T-helper 2 cell treated with Interferon-gamma antibody and Interleukin-4, amounts not matched to agents 5 μg/mL and 100 μg/mL, for 36 hours (primary cell): ENCODE results near the gene CDK4.
"Not testable (repeated sequence)": the region's sequence is repeated elsewhere in the genome, so short reads cannot be mapped to it uniquely, and the experiment has no call there.

ENCODE experiments used
- DNase-seq: peaks from one replicate; pipeline ENCODE4 v3.0.0; 2021; ENCODE audit warnings: low spot score
- H3K27ac Mint-ChIP-seq: one replicate; pipeline ENCODE4 v1.8.0; 2021; ENCODE audit warnings: mild to moderate bottlenecking, mixed read lengths
- H3K27me3 Mint-ChIP-seq: one replicate; pipeline ENCODE4 v1.8.0; 2021; ENCODE audit warnings: low read depth, mixed read lengths
- H3K36me3 Mint-ChIP-seq: one replicate; pipeline ENCODE4 v1.8.0; 2021; ENCODE audit warnings: low read depth, mixed read lengths
- H3K4me1 Mint-ChIP-seq: one replicate; pipeline ENCODE4 v1.8.0; 2021; ENCODE audit warnings: low read depth, mixed read lengths
- H3K4me3 Mint-ChIP-seq: one replicate; pipeline ENCODE4 v1.8.0; 2022; ENCODE audit warnings: mild to moderate bottlenecking, moderate library complexity, mixed read lengths
- H3K9me3 Mint-ChIP-seq: one replicate; pipeline ENCODE4 v1.8.0; 2021; ENCODE audit warnings: mixed read lengths

CDK4 gene

DNA sequence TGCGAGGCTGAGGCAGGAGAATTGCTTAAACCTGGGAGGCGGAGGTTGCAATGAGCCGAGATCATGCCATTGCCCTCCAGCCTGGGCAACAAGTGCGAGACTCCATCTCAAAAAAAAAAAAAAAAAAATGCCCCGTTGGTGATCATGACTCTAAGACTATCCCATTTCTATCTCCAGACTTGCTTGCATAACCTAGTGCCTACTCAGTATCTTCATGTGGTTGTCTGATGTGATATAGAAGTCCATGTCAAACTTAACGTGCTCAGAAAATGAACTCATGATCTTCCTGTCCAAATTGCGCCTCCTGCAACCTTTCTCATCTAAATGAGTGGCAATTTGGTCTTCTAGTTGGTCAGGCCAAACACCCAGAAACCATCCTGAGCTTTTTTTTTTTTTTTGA, 25.8 kb upstream of the CDK4 start:
- H3K4me3 Mint-ChIP-seq = no peak overlapping the region
- DNase-seq = no peak
- H3K27me3 Mint-ChIP-seq = no peaks in the 10 kb centered on the region
- H3K9me3 Mint-ChIP-seq = no peaks in the 10 kb centered on the region
- peaks cover 10% of the 10 kb centered on the region for H3K36me3 Mint-ChIP-seq
- no peak overlapping the region for H3K27ac Mint-ChIP-seq
- peaks cover 18% of the 10 kb centered on the region for H3K4me1 Mint-ChIP-seq

DNA sequence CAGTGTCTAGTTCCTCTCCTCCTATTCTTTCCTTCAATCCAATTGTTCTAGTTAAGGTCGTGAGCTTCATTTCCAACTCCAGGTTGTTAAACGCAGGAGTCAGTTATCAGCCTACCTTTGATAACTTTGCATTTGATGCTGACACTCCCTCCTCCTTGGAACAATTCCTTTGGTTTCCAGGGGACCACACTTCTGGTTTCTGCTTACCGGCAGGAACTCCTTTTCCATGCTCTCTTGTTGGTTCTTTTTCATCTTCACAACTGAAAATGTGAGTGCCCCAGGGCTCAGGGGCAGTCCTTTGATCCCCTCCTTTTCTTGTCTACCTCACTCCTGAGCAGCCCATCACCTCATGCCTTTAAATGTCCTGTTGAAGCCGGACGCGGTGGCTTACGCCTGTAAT, 25.3 kb upstream of the CDK4 start:
- H3K27me3 Mint-ChIP-seq = no peaks in the 10 kb centered on the region
- H3K27ac Mint-ChIP-seq = no peak overlapping the region
- peaks cover 18% of the 10 kb centered on the region for H3K4me1 Mint-ChIP-seq
- H3K4me3 Mint-ChIP-seq = no peak overlapping the region
- H3K36me3 Mint-ChIP-seq = peaks cover 5% of the 10 kb centered on the region
- no peak for DNase-seq
- H3K9me3 Mint-ChIP-seq = no peaks in the 10 kb centered on the region

DNA sequence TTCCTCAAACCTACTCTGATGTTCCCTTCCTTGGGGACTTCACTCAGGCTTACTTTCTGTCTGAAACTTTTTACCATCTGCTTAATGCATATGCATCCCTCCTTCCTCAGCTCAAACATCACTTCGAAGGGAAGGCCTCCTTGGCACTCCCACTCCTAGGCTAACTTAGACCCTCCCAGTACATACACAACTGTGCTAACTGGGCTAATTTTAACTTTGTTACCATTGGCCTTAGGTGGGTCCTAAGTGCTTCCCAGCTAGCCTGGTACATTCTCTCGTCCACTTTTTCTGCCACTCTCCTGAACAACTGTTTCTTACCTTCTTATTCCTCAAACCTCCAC, 24.1 kb upstream of the CDK4 start:
- Mint-ChIP-seq H3K4me3 (no peak overlapping the region), H3K27me3 (no peaks in the 10 kb centered on the region), H3K27ac (no peak overlapping the region), H3K36me3 (peaks cover 5% of the 10 kb centered on the region), H3K9me3 (no peaks in the 10 kb centered on the region), H3K4me1 (peaks cover 15% of the 10 kb centered on the region)
- no peak for DNase-seq

DNA sequence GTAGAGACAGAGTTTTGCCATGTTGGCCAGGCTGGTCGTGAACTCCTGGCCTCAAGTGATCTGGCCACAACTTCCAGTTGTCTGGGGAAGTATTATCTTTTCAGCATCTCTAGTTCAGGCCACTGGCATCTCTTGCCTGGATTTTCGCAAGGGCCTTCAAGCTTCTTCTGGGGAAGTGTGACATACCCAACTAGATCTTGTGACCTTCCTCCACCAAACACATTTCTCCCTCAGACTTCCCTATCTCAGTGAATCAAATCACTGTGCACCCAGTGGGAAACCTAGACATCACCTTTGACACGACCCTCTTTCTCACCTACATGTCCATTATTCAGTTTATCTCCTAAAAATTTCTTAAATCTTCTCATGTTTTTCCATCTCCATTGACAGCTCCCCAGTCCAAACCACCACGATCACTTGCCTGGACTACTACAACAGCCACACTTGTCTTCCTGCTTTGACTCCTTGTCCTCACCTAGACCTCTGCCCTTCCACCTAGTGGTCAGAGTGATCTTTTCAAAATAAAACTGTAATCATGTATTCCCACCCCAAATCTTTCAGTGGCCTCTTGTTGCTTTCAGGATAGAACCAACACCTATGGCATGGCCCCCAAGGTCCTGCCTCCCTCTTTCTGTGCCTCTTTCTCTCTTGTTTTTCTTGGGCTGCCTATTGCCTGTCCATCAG, 23.6 kb upstream of the CDK4 start:
- DNase-seq = no peak
- no peaks in the 10 kb centered on the region for H3K27me3 Mint-ChIP-seq
- peaks cover 5% of the 10 kb centered on the region for H3K36me3 Mint-ChIP-seq
- no peaks in the 10 kb centered on the region for H3K9me3 Mint-ChIP-seq
- H3K27ac Mint-ChIP-seq = no peak overlapping the region
- H3K4me1 Mint-ChIP-seq = peaks cover 15% of the 10 kb centered on the region
- no peak overlapping the region for H3K4me3 Mint-ChIP-seq

DNA sequence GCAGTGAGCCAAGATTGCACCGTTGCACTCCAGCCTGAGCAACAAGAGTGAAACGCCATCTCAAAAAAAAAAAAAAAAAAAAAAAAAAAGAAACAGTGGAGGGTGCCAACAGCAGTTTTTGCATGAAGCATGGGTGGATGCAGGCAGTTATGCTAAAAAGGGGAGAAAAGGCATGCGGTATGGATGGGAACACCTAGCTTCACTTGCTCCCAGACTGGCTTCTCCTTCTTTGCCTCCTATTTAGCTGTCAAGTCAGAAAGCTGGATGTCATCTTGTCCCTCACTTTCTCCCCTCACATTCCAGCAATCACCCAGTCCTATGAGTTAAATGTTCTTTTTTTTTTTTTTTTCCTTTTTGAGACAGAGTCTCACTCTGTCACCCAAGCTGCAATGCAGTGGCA, 22.9 kb upstream of the CDK4 start:
- H3K4me1 Mint-ChIP-seq = peaks cover 19% of the 10 kb centered on the region
- H3K9me3 Mint-ChIP-seq = no peaks in the 10 kb centered on the region
- H3K36me3 Mint-ChIP-seq = peaks cover 9% of the 10 kb centered on the region
- H3K27me3 Mint-ChIP-seq = no peaks in the 10 kb centered on the region
- H3K4me3 Mint-ChIP-seq = no peak overlapping the region
- H3K27ac Mint-ChIP-seq = no peak overlapping the region
- DNase-seq = no peak

DNA sequence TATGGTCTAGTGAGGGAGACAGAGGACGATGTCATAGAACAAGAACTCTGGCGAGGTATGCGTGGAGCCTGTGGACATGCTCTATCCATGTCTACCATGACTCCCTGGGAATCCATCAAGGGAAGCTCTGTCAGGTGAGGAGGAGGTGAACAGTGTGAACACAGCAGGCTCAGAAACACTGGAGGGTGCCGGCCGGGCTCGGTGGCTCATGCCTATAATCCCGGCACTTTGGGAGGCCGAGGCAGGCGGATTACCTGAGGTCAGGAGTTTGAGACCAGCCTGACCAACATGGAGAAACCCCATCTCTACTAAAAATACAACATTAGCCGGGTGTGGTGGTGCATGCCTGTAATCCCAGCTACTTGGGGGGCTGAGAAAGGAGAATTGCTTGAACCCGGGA, 22.5 kb upstream of the CDK4 start:
- not testable (repeated sequence) for H3K4me3 Mint-ChIP-seq, H3K9me3 Mint-ChIP-seq

DNA sequence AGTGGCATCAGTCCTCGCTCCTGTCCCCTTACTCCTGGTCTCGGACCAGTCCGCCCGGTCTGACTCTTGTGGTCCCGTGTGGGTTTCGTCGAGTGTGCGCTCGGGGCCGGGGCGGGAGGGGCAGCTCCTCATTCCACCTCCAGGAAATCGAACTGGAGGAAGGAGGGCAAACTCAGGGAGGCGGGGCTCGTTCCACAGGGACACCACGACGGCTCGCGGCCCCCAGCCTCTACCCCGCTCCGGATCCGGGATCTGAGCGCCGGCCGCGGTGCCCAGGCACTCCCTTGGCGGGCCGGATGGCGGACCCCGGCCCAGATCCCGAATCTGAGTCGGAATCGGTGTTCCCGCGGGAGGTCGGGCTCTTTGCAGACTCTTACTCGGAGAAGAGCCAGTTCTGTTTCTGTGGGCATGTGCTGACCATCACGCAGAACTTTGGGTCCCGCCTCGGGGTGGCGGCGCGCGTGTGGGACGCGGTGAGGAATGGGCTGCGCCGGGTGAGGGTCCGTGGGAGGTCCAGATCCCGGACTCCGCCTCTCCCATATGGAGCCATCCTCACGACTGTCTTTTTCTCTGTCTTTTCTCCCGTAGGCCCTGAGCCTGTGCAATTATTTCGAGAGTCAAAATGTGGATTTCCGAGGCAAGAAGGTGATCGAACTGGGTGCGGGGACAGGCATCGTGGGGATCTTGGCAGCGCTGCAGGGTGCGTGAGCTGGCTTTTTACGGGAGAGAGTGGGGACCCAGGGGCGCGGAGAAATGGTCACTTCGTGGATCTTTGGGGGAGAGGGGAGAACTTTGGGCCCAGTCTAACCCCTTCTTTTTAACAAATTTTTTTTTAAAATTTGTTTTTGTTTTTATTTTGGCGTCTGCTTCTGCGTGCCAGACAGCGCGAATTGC, 20.6 kb upstream of the CDK4 start, which contains the start of gene EEF1AKMT3:
TSS of gene EEF1AKMT3 (plus strand) at position 186 of the 894 bp plus-strand sequence. CDS start at position 297, 111 bp downstream.
- H3K27ac Mint-ChIP-seq = peak within 1 kb of the TSS; percentile 99
- peaks cover 20% of the 10 kb centered on the region for H3K4me1 Mint-ChIP-seq
- H3K9me3 Mint-ChIP-seq = no peaks in the 10 kb centered on the region
- peak within 1 kb of the TSS; percentile 99 for H3K4me3 Mint-ChIP-seq
- peaks cover 17% of the 10 kb centered on the region for H3K36me3 Mint-ChIP-seq
- DNase-seq = no peak
- no peaks in the 10 kb centered on the region for H3K27me3 Mint-ChIP-seq

More for the DNA sequence above, 22.5 kb upstream of the CDK4 start:
- not testable (repeated sequence) for H3K27ac Mint-ChIP-seq, DNase-seq, H3K27me3 Mint-ChIP-seq
- Mint-ChIP-seq H3K36me3 (peaks cover 13% of the 10 kb centered on the region), H3K4me1 (peaks cover 20% of the 10 kb centered on the region)

DNA sequence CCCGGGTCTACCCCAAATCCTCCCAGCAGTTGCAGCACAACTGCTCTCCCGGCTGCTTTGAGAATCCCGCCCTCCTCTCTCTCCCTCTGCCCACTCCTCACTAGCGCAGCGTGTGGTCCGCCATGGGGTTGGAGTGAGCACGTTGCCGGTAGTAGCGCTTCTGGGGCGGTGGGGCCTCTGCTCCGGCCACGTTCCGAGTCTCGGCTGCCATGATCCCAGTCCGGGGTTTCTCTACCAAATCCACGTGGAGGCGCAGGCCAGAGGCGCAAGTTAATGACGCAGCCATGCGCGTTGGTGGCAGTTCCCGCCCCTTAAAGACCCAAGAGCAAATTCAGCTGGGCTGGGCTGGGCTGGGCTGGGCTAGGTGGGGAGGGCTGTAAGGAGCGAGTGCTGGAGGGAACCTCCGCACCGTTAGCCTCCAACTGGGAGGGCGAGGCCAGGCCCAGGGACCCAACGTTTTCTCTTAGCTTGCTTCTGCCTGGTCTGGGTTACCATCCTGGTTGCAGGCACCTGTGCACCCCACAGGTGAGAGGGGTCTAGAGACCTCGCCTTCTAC, 19.8 kb upstream of the CDK4 start, which contains the start of gene METTL1:
TSS of gene METTL1 (minus strand) at position 233 of the 556 bp plus-strand sequence. CDS start at position 211, 22 bp downstream.
- peak; percentile 95 for DNase-seq
- Mint-ChIP-seq H3K9me3 (no peaks in the 10 kb centered on the region), H3K36me3 (peaks cover 17% of the 10 kb centered on the region), H3K4me3 (peak within 1 kb of the TSS; percentile 99), H3K27ac (peak within 1 kb of the TSS; percentile 99), H3K4me1 (peaks cover 20% of the 10 kb centered on the region), H3K27me3 (peaks cover 2% of the 10 kb centered on the region)

DNA sequence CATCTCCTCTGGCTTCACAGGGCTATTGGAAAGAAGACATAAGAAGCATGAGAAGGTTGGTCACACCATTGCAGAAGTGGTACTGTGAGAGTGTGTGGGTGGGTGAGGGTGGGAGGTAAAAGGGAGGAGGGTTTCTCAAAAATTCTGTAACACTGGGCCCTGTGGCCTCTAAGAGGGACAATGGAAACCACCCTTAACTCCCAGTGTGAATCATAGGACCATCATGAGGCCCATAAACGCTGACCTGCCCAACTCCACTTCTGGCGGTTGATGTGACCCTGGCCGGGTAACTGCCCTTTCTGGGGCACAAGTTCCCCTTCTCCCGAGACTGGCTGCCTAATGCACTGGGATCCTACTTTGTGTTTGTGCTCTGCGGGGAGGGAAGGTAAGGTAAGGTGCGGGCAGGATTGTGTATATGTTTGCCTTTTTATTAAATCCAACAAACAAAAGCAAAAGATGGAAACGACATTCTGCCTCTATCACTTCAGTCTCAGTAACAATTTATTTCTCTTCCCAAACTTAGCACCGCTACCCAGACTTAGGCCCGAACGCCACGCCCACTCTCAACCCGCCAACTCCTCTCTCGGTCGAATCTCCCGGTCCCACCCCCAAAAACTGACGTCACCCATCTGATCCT, 19.2 kb upstream of the CDK4 start:
- Mint-ChIP-seq H3K4me1 (peaks cover 25% of the 10 kb centered on the region), H3K27ac (peak overlapping the region; percentile 99), H3K27me3 (peaks cover 6% of the 10 kb centered on the region), H3K36me3 (peaks cover 17% of the 10 kb centered on the region), H3K9me3 (no peaks in the 10 kb centered on the region), H3K4me3 (peak overlapping the region; percentile 99)
- DNase-seq = peak; percentile 87

DNA sequence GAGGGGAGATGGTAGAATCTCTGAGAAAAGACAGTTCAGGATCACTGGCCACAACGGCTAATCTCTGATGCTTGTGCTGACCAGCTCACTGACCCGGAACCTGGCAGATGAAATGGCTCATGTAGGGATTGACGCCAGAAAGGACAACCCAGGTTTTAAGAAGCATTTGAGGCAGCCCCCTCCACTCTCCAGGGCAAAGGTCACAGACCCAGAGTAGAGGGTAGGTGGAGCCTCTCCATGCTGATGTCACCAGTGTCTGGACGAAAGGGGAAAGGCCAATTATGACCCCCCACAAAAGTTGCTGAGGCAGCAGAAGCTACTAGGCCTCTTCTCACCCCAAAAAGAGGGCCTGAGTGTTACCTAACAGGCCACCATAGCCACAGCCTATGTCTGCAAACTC, 18.6 kb upstream of the CDK4 start:
- Mint-ChIP-seq H3K4me3 (peak overlapping the region; percentile 33), H3K9me3 (no peaks in the 10 kb centered on the region), H3K4me1 (peaks cover 25% of the 10 kb centered on the region), H3K27me3 (peaks cover 9% of the 10 kb centered on the region), H3K27ac (peak overlapping the region; percentile 9), H3K36me3 (peaks cover 15% of the 10 kb centered on the region)
- no peak for DNase-seq

DNA sequence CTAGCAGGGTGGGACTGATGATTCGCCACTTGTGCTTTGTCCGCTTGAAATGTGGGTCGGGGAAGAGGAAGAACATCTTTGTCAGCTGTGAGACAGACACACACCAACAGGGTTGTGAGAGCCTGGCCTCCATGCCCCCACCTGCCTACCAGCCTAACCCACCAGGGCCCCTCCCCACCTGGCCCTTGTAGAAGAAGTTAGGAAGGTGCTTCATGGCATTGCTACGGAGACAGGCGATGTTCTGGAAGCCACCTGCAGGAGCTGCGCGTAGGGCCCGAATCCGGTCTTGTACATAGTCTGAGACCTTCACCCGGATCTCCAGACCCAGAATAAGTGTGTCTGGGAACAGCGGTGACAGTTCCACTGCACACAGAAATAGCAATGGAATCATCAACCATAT, 17.5 kb upstream of the CDK4 start:
- H3K27me3 Mint-ChIP-seq = peaks cover 14% of the 10 kb centered on the region
- H3K27ac Mint-ChIP-seq = no peak overlapping the region

DNA sequence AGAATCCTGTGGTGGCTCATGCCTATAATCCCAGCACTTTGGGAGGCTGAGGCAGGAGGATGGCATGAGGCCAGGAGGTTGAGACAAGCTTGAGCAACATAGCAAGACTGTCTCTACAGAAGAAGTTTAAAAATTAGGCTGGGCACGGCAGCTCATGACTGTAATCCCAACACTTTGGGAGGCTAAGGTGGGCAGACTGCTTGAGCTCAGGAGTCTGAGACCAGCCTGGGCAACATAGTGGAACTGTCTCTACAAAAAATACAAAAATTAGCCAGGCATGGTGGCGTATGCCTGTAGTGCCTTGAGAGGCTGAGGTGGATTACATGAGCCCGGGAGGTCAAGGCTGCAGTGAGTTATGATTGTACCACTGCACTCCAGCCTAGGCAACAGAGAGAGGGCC, 15.8 kb upstream of the CDK4 start:
- Mint-ChIP-seq H3K27ac (no peak overlapping the region), H3K27me3 (peaks cover 14% of the 10 kb centered on the region), H3K9me3 (no peaks in the 10 kb centered on the region), H3K36me3 (peaks cover 13% of the 10 kb centered on the region), H3K4me3 (no peak overlapping the region), H3K4me1 (peaks cover 26% of the 10 kb centered on the region)
- DNase-seq = no peak

More for the DNA sequence above, 17.5 kb upstream of the CDK4 start:
- Mint-ChIP-seq H3K9me3 (no peaks in the 10 kb centered on the region), H3K4me3 (peak overlapping the region; percentile 41), H3K4me1 (peaks cover 28% of the 10 kb centered on the region), H3K36me3 (peaks cover 15% of the 10 kb centered on the region)
- DNase-seq = no peak

DNA sequence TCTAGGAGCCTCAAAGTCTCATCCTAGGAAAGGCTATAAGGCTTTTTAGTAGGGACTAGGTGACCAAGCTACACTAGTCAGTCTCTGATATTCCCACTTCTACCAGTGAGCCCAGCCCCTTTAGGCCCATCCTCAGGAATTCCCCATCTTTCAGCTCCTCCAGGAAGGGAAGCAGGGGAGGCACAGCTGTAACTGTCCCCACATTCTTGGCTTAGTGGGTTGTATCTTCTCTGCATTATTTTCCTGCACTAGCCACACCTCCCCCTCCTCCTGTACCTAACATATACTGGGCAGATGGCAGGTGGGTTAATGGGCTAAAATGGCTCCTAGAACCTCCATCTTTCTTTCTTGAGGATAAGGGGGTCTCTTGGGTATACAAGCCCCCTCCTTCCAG, 15.2 kb upstream of the CDK4 start:
- Mint-ChIP-seq H3K4me3 (no peak overlapping the region), H3K36me3 (peaks cover 13% of the 10 kb centered on the region), H3K27ac (no peak overlapping the region), H3K27me3 (peaks cover 14% of the 10 kb centered on the region), H3K9me3 (no peaks in the 10 kb centered on the region), H3K4me1 (peaks cover 25% of the 10 kb centered on the region)
- no peak for DNase-seq
